ENCODE results near the gene CCDC47. TPM values are rescaled to one million over a fixed set of nuclear protein-coding genes. Genes with fewer than 3 reads are reported as not detected.

CCDC47 gene
- total and polyA plus RNA-seq, 2 of the 13 experiments (the other 11 are each of a cell fraction or from before 2014, with no cell fraction given), result 59.3 to 99.5 TPM

DNA sequence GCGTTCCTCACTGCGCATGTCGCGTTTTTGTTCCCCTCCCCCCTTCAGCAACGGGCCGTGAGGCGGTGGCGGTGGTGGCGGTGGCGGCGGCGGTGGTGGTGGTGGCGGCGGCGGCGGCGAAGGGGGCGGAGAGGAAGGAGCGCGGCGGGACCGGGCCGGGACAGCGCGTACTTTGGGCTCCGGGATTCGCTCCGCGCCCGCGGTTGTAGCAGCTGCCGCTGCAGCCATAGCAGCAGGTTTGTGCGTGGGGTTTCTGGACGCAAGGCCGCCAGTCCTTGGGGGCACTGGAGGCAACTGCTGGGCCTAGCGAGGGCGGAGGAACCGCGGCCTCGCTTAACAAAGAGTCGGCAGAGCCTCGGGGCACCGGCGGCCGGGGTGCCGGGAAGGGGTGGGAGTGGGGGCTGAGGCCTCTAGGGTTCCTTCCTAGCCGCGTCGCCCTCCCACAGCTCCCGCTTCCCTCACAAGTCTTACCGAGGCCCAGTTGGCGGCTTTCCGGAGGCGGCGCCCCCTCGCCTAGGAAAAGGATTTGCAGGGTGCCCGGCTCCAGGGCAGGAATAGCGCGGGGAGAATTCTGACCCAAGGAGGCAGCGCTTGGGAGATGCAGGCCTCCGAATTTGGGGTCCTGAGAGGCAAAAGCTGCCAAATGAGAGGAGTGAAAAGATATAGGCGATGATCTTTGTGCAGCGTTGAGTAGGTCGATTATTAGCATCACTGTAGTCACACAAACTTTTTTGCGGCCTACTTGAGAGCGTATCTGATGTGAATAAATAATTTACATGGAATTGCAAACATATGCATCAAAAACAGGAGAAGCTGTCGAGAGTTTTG is 958 bp upstream of the CCDC47 start, which contains the start of gene DDX42 (continued):
- TF ChIP-seq, protein P1, sequence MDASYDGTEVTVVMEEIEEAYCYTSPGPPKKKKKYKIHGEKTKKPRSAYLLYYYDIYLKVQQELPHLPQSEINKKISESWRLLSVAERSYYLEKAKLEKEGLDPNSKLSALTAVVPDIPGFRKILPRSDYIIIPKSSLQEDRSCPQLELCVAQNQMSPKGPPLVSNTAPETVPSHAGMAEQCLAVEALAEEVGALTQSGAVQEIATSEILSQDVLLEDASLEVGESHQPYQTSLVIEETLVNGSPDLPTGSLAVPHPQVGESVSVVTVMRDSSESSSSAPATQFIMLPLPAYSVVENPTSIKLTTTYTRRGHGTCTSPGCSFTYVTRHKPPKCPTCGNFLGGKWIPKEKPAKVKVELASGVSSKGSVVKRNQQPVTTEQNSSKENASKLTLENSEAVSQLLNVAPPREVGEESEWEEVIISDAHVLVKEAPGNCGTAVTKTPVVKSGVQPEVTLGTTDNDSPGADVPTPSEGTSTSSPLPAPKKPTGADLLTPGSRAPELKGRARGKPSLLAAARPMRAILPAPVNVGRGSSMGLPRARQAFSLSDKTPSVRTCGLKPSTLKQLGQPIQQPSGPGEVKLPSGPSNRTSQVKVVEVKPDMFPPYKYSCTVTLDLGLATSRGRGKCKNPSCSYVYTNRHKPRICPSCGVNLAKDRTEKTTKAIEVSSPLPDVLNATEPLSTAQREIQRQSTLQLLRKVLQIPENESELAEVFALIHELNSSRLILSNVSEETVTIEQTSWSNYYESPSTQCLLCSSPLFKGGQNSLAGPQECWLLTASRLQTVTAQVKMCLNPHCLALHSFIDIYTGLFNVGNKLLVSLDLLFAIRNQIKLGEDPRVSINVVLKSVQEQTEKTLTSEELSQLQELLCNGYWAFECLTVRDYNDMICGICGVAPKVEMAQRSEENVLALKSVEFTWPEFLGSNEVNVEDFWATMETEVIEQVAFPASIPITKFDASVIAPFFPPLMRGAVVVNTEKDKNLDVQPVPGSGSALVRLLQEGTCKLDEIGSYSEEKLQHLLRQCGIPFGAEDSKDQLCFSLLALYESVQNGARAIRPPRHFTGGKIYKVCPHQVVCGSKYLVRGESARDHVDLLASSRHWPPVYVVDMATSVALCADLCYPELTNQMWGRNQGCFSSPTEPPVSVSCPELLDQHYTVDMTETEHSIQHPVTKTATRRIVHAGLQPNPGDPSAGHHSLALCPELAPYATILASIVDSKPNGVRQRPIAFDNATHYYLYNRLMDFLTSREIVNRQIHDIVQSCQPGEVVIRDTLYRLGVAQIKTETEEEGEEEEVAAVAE (CRISPR knock-in tag; IDR thresholded peaks at IDR 0.05; ENCODE audit: borderline replicate concordance), result no peak
- TF ChIP-seq ZNF30 (CRISPR knock-in tag; IDR thresholded peaks at IDR 0.05), result 0 out of 2 replicates have a peak, but pooled peaks have one; percentile 38
- TF ChIP-seq RORA (CRISPR knock-in tag; IDR thresholded peaks at IDR 0.05), result no peak
- TF ChIP-seq FOXJ3 (CRISPR knock-in tag; IDR thresholded peaks at IDR 0.05; ENCODE audit: borderline replicate concordance), result no peak
- TF ChIP-seq ZNF563 (CRISPR knock-in tag; IDR thresholded peaks at IDR 0.05), result 0 out of 2 replicates have a peak, but pooled peaks have one; percentile 40
- peak; percentile 65 for TF ChIP-seq AGO2 (optimal IDR thresholded peaks at IDR 0.05; ENCODE audit: low read depth, low read length)
- TF ChIP-seq, protein P2, sequence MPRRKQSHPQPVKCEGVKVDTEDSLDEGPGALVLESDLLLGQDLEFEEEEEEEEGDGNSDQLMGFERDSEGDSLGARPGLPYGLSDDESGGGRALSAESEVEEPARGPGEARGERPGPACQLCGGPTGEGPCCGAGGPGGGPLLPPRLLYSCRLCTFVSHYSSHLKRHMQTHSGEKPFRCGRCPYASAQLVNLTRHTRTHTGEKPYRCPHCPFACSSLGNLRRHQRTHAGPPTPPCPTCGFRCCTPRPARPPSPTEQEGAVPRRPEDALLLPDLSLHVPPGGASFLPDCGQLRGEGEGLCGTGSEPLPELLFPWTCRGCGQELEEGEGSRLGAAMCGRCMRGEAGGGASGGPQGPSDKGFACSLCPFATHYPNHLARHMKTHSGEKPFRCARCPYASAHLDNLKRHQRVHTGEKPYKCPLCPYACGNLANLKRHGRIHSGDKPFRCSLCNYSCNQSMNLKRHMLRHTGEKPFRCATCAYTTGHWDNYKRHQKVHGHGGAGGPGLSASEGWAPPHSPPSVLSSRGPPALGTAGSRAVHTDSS (CRISPR knock-in tag; conservative IDR thresholded peaks at IDR 0.05), result no peak
- no peak for TF ChIP-seq MAFK (conservative IDR thresholded peaks at IDR 0.05 in 1 of 2, IDR thresholded peaks at IDR 0.05 in 1 of 2; ENCODE audit: low read length in 2 of 2)
- TF ChIP-seq SAFB2 (CRISPR knock-in tag; IDR thresholded peaks at IDR 0.05; ENCODE audit: borderline replicate concordance, low read depth), result peak; percentile 17; the same call in 1 of the 2 replicates
- TF ChIP-seq, protein P3, sequence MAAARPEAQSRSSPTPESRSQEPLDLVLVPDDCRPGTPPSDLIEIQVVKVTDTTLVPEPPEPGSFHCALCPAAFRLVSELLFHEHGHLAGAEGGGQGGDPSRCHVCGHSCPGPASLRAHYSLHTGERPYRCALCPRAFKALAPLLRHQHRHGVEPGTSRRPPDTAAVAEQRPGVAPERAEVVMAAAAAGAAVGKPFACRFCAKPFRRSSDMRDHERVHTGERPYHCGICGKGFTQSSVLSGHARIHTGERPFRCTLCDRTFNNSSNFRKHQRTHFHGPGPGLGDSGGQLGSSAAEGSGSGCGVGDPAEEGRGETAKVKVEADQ (CRISPR knock-in tag; IDR thresholded peaks at IDR 0.05; ENCODE audit: borderline replicate concordance), result 0 out of 2 replicates have a peak, but pooled peaks have one; percentile 56
- TF ChIP-seq HNRNPUL1 (IDR thresholded peaks at IDR 0.05; ENCODE audit: low read depth, low read length), result no peak
- TF ChIP-seq ZNF546 (CRISPR knock-in tag; conservative IDR thresholded peaks at IDR 0.05), result no peak
- TF ChIP-seq SIN3A (IDR thresholded peaks at IDR 0.05; ENCODE audit: borderline replicate concordance, low read depth, low read length), result peak; percentile 69; the same call in 1 of the 2 replicates
- TF ChIP-seq PCBP1 (IDR thresholded peaks at IDR 0.05; ENCODE audit: borderline replicate concordance, low read depth, low read length), result no peak
- TF ChIP-seq ZBTB1 (CRISPR knock-in tag; IDR thresholded peaks at IDR 0.05; ENCODE audit: borderline replicate concordance), result no peak
- TF ChIP-seq NR2F1 (CRISPR knock-in tag; IDR thresholded peaks at IDR 0.05), result no peak
- TF ChIP-seq, protein P4, sequence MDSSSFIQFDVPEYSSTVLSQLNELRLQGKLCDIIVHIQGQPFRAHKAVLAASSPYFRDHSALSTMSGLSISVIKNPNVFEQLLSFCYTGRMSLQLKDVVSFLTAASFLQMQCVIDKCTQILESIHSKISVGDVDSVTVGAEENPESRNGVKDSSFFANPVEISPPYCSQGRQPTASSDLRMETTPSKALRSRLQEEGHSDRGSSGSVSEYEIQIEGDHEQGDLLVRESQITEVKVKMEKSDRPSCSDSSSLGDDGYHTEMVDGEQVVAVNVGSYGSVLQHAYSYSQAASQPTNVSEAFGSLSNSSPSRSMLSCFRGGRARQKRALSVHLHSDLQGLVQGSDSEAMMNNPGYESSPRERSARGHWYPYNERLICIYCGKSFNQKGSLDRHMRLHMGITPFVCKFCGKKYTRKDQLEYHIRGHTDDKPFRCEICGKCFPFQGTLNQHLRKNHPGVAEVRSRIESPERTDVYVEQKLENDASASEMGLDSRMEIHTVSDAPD (CRISPR knock-in tag; IDR thresholded peaks at IDR 0.05), result peak; percentile 43; the same call in 1 of the 2 replicates
- TF ChIP-seq FOXM1 (CRISPR knock-in tag; IDR thresholded peaks at IDR 0.05), result 0 out of 2 replicates have a peak, but pooled peaks have one; percentile 25
